ENCODE results near the gene GOLGA6A.
"Not testable (repeated sequence)": the region's sequence is repeated elsewhere in the genome, so short reads cannot be mapped to it uniquely, and the experiment has no call there.

GOLGA6A gene

GRCh38 chr15:74063425-74064146, 18.8 kb downstream of the GOLGA6A start:
- not testable (repeated sequence) for H3K4me2 ChIP-seq (ENCODE audit: low read depth, low read length, poor library complexity, severe bottlenecking); H2AFZ ChIP-seq (ENCODE audit: low read length); H3K27me3 ChIP-seq (ENCODE audit: insufficient read depth, low read length, poor library complexity, severe bottlenecking); H3F3A ChIP-seq (ENCODE audit: low read depth); H3K79me2 ChIP-seq (ENCODE audit: insufficient read depth, low read length); H3K4me1 ChIP-seq (ENCODE audit: insufficient read depth, low read length, poor library complexity, severe bottlenecking); H4K20me1 ChIP-seq (ENCODE audit: insufficient read depth, low read length, poor library complexity, severe bottlenecking); H3K4me3 ChIP-seq (ENCODE audit: low read length, poor library complexity, severe bottlenecking); H3K9ac ChIP-seq (ENCODE audit: low read depth, low read length, poor library complexity, severe bottlenecking); H3K9me2 ChIP-seq (replicated peaks; ENCODE audit: low read depth, low read length); H3K36me3 ChIP-seq (ENCODE audit: insufficient read depth, low read length); H3K9me3 ChIP-seq (ENCODE audit: insufficient read depth, low read depth, low read length)

- Histone ChIP-seq H2AFZ (ENCODE audit: low read length) (no peak overlapping the region), H3K9ac (ENCODE audit: low read depth, low read length, poor library complexity, severe bottlenecking) (no peak overlapping the region), H3K4me2 (ENCODE audit: low read depth, low read length, poor library complexity, severe bottlenecking) (no peak overlapping the region), H4K20me1 (ENCODE audit: insufficient read depth, low read length, poor library complexity, severe bottlenecking) (no peaks in the 10 kb centered on the region), H3K9me2 (replicated peaks; ENCODE audit: low read depth, low read length) (no peaks in the 10 kb centered on the region), H3K36me3 (ENCODE audit: insufficient read depth, low read length) (no peaks in the 10 kb centered on the region), H3K4me1 (ENCODE audit: insufficient read depth, low read length, poor library complexity, severe bottlenecking) (peaks cover 10% of the 10 kb centered on the region), H3K4me3 (ENCODE audit: low read length, poor library complexity, severe bottlenecking) (no peak overlapping the region), H3K27me3 (ENCODE audit: insufficient read depth, low read length, poor library complexity, severe bottlenecking) (no peaks in the 10 kb centered on the region), H3F3A (ENCODE audit: low read depth) (no peaks in the 10 kb centered on the region), H3K9me3 (ENCODE audit: insufficient read depth, low read depth, low read length) (no peaks in the 10 kb centered on the region), H3K79me2 (ENCODE audit: insufficient read depth, low read length) (no peaks in the 10 kb centered on the region)
- TF ChIP-seq EZH2phosphoT487 (IDR thresholded peaks at IDR 0.05; ENCODE audit: borderline replicate concordance) (no peak), CTCF (conservative IDR thresholded peaks at IDR 0.05; ENCODE audit: low read length) (no peak)
Measured at GRCh38 chr15:74062671-74063070, 19.7 kb downstream of the GOLGA6A start.

GRCh38 chr15:74062236-74062635, 20.1 kb downstream of the GOLGA6A start:
- Histone ChIP-seq H3K9ac (ENCODE audit: low read depth, low read length, poor library complexity, severe bottlenecking) (no peak overlapping the region), H3K27me3 (ENCODE audit: insufficient read depth, low read length, poor library complexity, severe bottlenecking) (no peaks in the 10 kb centered on the region), H3K79me2 (ENCODE audit: insufficient read depth, low read length) (no peaks in the 10 kb centered on the region), H3K9me2 (replicated peaks; ENCODE audit: low read depth, low read length) (no peaks in the 10 kb centered on the region), H4K20me1 (ENCODE audit: insufficient read depth, low read length, poor library complexity, severe bottlenecking) (no peaks in the 10 kb centered on the region), H3K9me3 (ENCODE audit: insufficient read depth, low read depth, low read length) (no peaks in the 10 kb centered on the region), H3K4me3 (ENCODE audit: low read length, poor library complexity, severe bottlenecking) (no peak overlapping the region), H3K4me1 (ENCODE audit: insufficient read depth, low read length, poor library complexity, severe bottlenecking) (peaks cover 10% of the 10 kb centered on the region), H2AFZ (ENCODE audit: low read length) (no peak overlapping the region), H3K4me2 (ENCODE audit: low read depth, low read length, poor library complexity, severe bottlenecking) (no peak overlapping the region), H3K36me3 (ENCODE audit: insufficient read depth, low read length) (no peaks in the 10 kb centered on the region), H3F3A (ENCODE audit: low read depth) (no peaks in the 10 kb centered on the region)
- TF ChIP-seq CTCF (conservative IDR thresholded peaks at IDR 0.05; ENCODE audit: low read length), result no peak
- no peak for TF ChIP-seq EZH2phosphoT487 (IDR thresholded peaks at IDR 0.05; ENCODE audit: borderline replicate concordance)

- Histone ChIP-seq H3K9me2 (replicated peaks; ENCODE audit: low read depth, low read length) (no peaks in the 10 kb centered on the region), H3K9me3 (ENCODE audit: insufficient read depth, low read depth, low read length) (no peaks in the 10 kb centered on the region), H4K20me1 (ENCODE audit: insufficient read depth, low read length, poor library complexity, severe bottlenecking) (no peaks in the 10 kb centered on the region), H3K79me2 (ENCODE audit: insufficient read depth, low read length) (no peaks in the 10 kb centered on the region), H3K9ac (ENCODE audit: low read depth, low read length, poor library complexity, severe bottlenecking) (no peak overlapping the region), H3K36me3 (ENCODE audit: insufficient read depth, low read length) (no peaks in the 10 kb centered on the region), H3F3A (ENCODE audit: low read depth) (no peaks in the 10 kb centered on the region), H3K4me2 (ENCODE audit: low read depth, low read length, poor library complexity, severe bottlenecking) (no peak overlapping the region), H3K4me1 (ENCODE audit: insufficient read depth, low read length, poor library complexity, severe bottlenecking) (peaks cover 10% of the 10 kb centered on the region), H3K4me3 (ENCODE audit: low read length, poor library complexity, severe bottlenecking) (no peak overlapping the region), H2AFZ (ENCODE audit: low read length) (no peak overlapping the region), H3K27me3 (ENCODE audit: insufficient read depth, low read length, poor library complexity, severe bottlenecking) (no peaks in the 10 kb centered on the region)
- TF ChIP-seq EZH2phosphoT487 (IDR thresholded peaks at IDR 0.05; ENCODE audit: borderline replicate concordance) (no peak), CTCF (conservative IDR thresholded peaks at IDR 0.05; ENCODE audit: low read length) (no peak)
Measured at GRCh38 chr15:74060251-74060650, 22.1 kb downstream of the GOLGA6A start.

DNA sequence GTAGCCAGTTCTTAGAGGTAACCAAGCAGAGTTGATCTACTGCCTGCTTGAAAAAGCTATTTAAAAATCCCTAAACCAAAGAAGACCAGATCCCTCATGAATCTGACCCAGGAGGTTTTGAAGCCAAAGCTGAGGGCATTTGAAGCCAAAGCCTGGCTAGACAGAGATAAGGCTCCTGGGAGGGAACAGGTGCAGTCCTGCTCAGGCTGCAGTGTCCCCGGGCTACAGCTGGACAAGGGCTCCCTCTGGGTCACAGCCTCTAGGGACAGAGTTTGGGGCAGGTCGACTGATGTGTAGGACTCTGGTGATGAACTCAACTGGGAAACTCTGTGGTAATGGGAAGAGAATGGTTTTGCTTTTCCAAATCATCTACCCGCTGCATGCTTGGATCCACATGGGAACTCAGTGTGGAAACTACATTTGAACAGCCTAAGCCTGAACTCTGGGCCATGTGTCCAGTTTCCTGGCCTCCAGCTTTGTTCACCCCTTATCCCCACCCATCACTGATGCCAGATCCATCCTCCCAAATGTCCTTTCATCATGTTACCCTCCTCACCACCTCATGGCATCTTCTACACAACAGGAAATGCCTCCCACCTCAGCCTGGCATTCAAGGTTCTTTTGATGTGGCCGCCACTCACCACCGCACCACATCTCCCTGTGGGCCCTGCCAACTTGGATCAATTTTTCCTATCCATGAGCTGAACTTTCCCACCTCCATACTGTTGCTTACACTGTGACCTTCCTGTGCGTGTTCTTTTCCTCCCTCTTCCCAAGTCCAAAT, 23.1 kb downstream of the GOLGA6A start:
- not testable (repeated sequence) for H3K4me2 ChIP-seq (ENCODE audit: low read depth, low read length, poor library complexity, severe bottlenecking); H3K9ac ChIP-seq (ENCODE audit: low read depth, low read length, poor library complexity, severe bottlenecking); H3K79me2 ChIP-seq (ENCODE audit: insufficient read depth, low read length)

More for the DNA sequence above, 23.1 kb downstream of the GOLGA6A start:
- H4K20me1 ChIP-seq (ENCODE audit: insufficient read depth, low read length, poor library complexity, severe bottlenecking); H3K9me3 ChIP-seq (ENCODE audit: insufficient read depth, low read depth, low read length); H3K9me2 ChIP-seq (replicated peaks; ENCODE audit: low read depth, low read length); H3K4me3 ChIP-seq (ENCODE audit: low read length, poor library complexity, severe bottlenecking); H3K27me3 ChIP-seq (ENCODE audit: insufficient read depth, low read length, poor library complexity, severe bottlenecking); H3F3A ChIP-seq (ENCODE audit: low read depth); H3K36me3 ChIP-seq (ENCODE audit: insufficient read depth, low read length); H2AFZ ChIP-seq (ENCODE audit: low read length): not testable (repeated sequence)
- H3K4me1 ChIP-seq (ENCODE audit: insufficient read depth, low read length, poor library complexity, severe bottlenecking), result peaks cover 12% of the 10 kb centered on the region

Measured in Loucy (cell line).